HepG2 (cell line): ENCODE data around the gene GADD45GIP1.

Experiments
- GABPA ChIP-seq, 2 experiments: IDR thresholded peaks; 2 replicates each; pipeline ENCODE4 v1.6.1; 2011 to 2016; ENCODE audit warnings: low read depth in 2 of 2, low read length in 1 of 2, missing biosample characterization in 1 of 2, missing genetic modification characterization in 1 of 2
- NFIB ChIP-seq: sonication (generic); formaldehyde crosslinking; IDR thresholded peaks from 2 replicates; pipeline ENCODE4 v1.9.0; 2021; ENCODE audit warnings: missing genetic modification reagents, mild to moderate bottlenecking, borderline replicate concordance
- PAWR ChIP-seq: sonication (generic); formaldehyde crosslinking; IDR thresholded peaks from 2 replicates; pipeline ENCODE4 v1.4.0; 2020; ENCODE audit warnings: missing genetic modification reagents, mild to moderate bottlenecking, borderline replicate concordance
- POLR2AphosphoS5 ChIP-seq: IDR thresholded peaks from 2 replicates; pipeline ENCODE4 v1.6.1; 2012; ENCODE audit warnings: low read depth, low read length
- RAD21 ChIP-seq: fragments of 450-650 bp; formaldehyde crosslinking; IDR thresholded peaks from 2 replicates; pipeline ENCODE4 v1.5.0; 2020; ENCODE audit warnings: mild to moderate bottlenecking
- SP140L ChIP-seq: sonication (generic); formaldehyde crosslinking; IDR thresholded peaks from 2 replicates; pipeline ENCODE4 v1.4.0; 2020; ENCODE audit warnings: missing genetic modification reagents, borderline replicate concordance
- SUZ12 ChIP-seq: fragments of 150-350 bp; IDR thresholded peaks from 2 replicates; pipeline ENCODE4 v1.6.1; 2014; ENCODE audit warnings: low read depth, low read length
- TBP ChIP-seq: sonication (generic); formaldehyde crosslinking; IDR thresholded peaks from 2 replicates; pipeline ENCODE4 v1.5.0; 2020; ENCODE audit warnings: missing genetic modification reagents
- TP53 ChIP-seq: sonication (generic); formaldehyde crosslinking; conservative IDR thresholded peaks from 2 replicates; pipeline ENCODE4 v1.4.0; 2020; ENCODE audit warnings: missing genetic modification reagents
- ZNF468 ChIP-seq: sonication (generic); formaldehyde crosslinking; IDR thresholded peaks from 2 replicates; pipeline ENCODE4 v1.8.0; 2022; ENCODE audit warnings: mild to moderate bottlenecking, moderate library complexity, missing genetic modification reagents
- TF ChIP-seq, protein P1 (sequence below): sonication (generic); formaldehyde crosslinking; IDR thresholded peaks from 2 replicates; pipeline ENCODE4 v1.5.0; 2020; ENCODE audit warnings: mild to moderate bottlenecking, missing genetic modification reagents, moderate library complexity
- TF ChIP-seq, protein P2 (sequence below), 2 experiments: IDR thresholded peaks; 2 replicates each; pipeline ENCODE4 v1.6.1; 2011 to 2012; ENCODE audit warnings: low read length in 2 of 2, borderline replicate concordance in 1 of 2, low read depth in 1 of 2, mild to moderate bottlenecking in 1 of 2, moderate library complexity in 1 of 2
- TF ChIP-seq, protein P3 (sequence below): sonication (generic); formaldehyde crosslinking; IDR thresholded peaks from 2 replicates; pipeline ENCODE4 v1.5.1; 2020; ENCODE audit warnings: mild to moderate bottlenecking, missing genetic modification reagents, moderate library complexity

DNA sequence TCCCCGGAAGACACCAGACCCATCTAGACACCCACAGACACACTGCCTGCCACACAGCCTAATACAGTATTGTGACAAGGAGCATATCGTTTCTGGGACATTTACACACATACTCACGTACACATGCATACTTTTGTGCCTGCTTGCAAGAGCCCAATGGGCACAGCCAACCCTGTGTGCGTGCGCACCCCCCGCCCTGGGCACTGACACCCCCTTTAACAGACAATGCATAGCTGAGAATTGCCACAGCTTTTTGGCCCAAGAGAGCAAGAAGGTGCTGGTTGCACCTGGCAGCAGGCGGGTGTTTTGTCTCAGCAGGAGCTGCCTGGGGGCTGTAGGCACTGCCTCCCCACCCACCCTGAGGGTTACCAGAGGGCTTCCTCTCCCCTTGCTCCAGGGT is 36.5 kb upstream of the GADD45GIP1 start:
- TF ChIP-seq RAD21 (CRISPR knock-in tag): no peak
- TF ChIP-seq, protein P1, sequence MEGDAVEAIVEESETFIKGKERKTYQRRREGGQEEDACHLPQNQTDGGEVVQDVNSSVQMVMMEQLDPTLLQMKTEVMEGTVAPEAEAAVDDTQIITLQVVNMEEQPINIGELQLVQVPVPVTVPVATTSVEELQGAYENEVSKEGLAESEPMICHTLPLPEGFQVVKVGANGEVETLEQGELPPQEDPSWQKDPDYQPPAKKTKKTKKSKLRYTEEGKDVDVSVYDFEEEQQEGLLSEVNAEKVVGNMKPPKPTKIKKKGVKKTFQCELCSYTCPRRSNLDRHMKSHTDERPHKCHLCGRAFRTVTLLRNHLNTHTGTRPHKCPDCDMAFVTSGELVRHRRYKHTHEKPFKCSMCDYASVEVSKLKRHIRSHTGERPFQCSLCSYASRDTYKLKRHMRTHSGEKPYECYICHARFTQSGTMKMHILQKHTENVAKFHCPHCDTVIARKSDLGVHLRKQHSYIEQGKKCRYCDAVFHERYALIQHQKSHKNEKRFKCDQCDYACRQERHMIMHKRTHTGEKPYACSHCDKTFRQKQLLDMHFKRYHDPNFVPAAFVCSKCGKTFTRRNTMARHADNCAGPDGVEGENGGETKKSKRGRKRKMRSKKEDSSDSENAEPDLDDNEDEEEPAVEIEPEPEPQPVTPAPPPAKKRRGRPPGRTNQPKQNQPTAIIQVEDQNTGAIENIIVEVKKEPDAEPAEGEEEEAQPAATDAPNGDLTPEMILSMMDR (CRISPR knock-in tag): no peak
- no peak for TF ChIP-seq SUZ12
- TF ChIP-seq, protein P2, sequence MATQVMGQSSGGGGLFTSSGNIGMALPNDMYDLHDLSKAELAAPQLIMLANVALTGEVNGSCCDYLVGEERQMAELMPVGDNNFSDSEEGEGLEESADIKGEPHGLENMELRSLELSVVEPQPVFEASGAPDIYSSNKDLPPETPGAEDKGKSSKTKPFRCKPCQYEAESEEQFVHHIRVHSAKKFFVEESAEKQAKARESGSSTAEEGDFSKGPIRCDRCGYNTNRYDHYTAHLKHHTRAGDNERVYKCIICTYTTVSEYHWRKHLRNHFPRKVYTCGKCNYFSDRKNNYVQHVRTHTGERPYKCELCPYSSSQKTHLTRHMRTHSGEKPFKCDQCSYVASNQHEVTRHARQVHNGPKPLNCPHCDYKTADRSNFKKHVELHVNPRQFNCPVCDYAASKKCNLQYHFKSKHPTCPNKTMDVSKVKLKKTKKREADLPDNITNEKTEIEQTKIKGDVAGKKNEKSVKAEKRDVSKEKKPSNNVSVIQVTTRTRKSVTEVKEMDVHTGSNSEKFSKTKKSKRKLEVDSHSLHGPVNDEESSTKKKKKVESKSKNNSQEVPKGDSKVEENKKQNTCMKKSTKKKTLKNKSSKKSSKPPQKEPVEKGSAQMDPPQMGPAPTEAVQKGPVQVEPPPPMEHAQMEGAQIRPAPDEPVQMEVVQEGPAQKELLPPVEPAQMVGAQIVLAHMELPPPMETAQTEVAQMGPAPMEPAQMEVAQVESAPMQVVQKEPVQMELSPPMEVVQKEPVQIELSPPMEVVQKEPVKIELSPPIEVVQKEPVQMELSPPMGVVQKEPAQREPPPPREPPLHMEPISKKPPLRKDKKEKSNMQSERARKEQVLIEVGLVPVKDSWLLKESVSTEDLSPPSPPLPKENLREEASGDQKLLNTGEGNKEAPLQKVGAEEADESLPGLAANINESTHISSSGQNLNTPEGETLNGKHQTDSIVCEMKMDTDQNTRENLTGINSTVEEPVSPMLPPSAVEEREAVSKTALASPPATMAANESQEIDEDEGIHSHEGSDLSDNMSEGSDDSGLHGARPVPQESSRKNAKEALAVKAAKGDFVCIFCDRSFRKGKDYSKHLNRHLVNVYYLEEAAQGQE (IDR thresholded peaks at IDR 0.05; ENCODE audit: borderline replicate concordance in 1 of 2, low read depth in 1 of 2, low read length in 2 of 2): no peak
- no peak for TF ChIP-seq PAWR (CRISPR knock-in tag)
- TF ChIP-seq TP53 (CRISPR knock-in tag): no peak
- TF ChIP-seq, protein P3, sequence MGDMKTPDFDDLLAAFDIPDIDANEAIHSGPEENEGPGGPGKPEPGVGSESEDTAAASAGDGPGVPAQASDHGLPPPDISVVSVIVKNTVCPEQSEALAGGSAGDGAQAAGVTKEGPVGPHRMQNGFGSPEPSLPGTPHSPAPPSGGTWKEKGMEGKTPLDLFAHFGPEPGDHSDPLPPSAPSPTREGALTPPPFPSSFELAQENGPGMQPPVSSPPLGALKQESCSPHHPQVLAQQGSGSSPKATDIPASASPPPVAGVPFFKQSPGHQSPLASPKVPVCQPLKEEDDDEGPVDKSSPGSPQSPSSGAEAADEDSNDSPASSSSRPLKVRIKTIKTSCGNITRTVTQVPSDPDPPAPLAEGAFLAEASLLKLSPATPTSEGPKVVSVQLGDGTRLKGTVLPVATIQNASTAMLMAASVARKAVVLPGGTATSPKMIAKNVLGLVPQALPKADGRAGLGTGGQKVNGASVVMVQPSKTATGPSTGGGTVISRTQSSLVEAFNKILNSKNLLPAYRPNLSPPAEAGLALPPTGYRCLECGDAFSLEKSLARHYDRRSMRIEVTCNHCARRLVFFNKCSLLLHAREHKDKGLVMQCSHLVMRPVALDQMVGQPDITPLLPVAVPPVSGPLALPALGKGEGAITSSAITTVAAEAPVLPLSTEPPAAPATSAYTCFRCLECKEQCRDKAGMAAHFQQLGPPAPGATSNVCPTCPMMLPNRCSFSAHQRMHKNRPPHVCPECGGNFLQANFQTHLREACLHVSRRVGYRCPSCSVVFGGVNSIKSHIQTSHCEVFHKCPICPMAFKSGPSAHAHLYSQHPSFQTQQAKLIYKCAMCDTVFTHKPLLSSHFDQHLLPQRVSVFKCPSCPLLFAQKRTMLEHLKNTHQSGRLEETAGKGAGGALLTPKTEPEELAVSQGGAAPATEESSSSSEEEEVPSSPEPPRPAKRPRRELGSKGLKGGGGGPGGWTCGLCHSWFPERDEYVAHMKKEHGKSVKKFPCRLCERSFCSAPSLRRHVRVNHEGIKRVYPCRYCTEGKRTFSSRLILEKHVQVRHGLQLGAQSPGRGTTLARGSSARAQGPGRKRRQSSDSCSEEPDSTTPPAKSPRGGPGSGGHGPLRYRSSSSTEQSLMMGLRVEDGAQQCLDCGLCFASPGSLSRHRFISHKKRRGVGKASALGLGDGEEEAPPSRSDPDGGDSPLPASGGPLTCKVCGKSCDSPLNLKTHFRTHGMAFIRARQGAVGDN (CRISPR knock-in tag): no peak
- no peak for TF ChIP-seq GABPA (IDR thresholded peaks at IDR 0.05; ENCODE audit: low read depth, low read length)
- TF ChIP-seq GABPA (CRISPR knock-in tag; IDR thresholded peaks at IDR 0.05; ENCODE audit: low read depth): no peak
- TF ChIP-seq NFIB (CRISPR knock-in tag): no peak
- no peak for TF ChIP-seq POLR2AphosphoS5
- TF ChIP-seq SP140L (CRISPR knock-in tag): no peak
- no peak for TF ChIP-seq ZNF468 (CRISPR knock-in tag)
- TF ChIP-seq TBP (CRISPR knock-in tag): no peak
